ENCODE results near the gene NME8. TPM values are rescaled to one million over a fixed set of nuclear protein-coding genes. Genes with fewer than 3 reads are reported as not detected.

The NME8 gene
- total RNA-seq, 1 donor from 2014 or later, result not detected

DNA sequence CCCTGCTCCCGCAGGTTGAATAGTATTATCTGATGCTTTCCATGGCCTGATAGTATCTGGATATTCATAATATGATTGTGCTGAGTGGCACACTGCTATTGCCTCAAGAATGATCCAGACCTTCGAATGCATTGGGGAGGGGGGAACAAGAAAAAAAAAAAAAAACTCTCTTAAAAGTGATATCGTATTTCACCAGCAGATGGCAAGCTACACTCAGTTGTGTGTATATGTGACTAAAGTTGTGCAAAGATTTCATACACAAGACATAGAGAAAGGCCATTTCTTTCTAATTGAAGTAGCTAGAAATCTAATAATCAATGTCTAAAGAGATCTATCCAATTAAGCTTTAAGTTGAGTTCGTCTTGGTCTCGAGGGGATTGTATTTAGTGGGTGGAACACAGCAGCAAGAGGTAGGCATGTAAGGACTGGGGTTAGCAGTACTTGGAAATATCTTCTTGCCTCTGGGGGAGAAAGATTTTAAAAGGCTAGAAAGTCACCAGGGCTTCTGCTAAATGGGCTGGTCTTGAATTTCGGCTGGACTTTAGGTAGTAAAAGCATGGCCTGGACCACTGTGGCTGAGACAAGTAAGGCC is 52.9 kb downstream of the NME8 start:
- DNase-seq (ENCODE audit: low read depth), result peak; percentile 71

DNA sequence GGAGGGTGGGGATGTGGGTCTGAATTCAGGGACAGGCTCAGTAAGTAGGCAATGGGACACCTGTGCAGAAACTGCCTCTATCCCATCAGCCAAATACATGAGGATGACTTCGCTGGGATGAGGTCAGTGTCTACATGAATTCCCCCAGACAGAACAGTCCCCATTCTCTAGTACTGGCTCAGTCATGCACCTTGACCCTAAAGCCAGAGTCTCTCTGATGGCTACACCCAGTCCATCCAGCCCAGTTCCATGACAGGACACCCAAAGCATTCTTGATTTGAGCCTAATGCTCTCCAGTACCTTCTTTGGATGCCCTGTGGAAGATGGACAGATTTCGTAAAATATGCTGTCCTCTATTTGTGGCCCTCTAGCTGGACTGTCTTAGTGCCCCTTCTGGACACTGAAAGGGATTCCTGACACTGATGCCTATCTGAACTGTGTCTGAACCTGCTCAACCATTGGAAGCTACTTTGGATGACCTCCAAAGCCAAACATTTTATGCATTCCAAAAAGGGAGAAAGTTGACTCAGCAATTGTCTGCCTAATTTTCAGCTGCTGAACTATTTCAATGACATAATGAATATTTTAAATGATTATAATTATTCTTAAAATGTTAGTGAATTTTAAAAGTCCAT is 53.6 kb downstream of the NME8 start:
- peak; percentile 91 for DNase-seq (ENCODE audit: low read depth)

GRCh38 chr7:37908221-37908788 is 59.9 kb downstream of the NME8 start:
- peak; percentile 52 for DNase-seq (ENCODE audit: low read depth)

GRCh38 chr7:37912756-37913155 is 64.4 kb downstream of the NME8 start:
- peak; percentile 67 for DNase-seq (ENCODE audit: low read depth)

GRCh38 chr7:37915438-37915837 is 67.0 kb downstream of the NME8 start:
- no peak for DNase-seq (ENCODE audit: low read depth)

DNA sequence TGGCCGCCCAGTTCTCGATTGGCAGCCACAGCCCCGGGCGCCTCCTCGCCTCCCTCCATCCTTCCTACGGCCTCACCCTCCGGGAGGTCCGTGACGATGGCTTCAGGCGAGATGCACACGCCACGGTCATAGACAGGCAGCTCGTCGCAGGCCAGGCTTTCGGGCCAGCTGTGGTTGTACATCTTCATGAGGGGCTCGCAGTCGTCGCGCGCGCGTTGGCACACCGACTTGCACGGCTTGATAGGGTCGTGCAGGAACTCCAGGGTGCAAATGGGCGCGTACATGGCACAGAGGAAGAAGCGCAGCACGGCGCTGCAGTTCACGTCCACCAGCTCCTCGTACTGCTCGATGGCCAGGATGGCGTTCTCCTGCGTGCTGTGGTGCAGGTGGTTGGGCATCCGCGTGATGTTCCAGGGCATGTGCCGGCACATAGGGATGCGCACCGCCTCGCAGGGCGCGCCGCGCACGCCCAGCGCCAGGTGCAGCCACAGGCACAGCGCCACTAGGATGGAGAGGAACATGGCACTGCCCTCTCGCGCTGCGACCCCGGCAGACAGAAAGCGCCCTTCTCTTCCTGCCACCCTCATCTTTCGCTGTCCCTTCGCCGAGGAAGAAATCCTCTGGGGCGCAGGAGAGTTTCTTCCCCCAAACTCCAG is 67.7 kb downstream of the NME8 start:
- DNase-seq (ENCODE audit: low read depth), result no peak

- peak; percentile 94 for DNase-seq (ENCODE audit: low read depth)
Observed at GRCh38 chr7:37916673-37917660, 68.6 kb downstream of the NME8 start, which contains the start of gene SFRP4. TSS of gene SFRP4 (minus strand) at chr7:37916817. CDS start at chr7:37916537, 280 bp downstream.

DNA sequence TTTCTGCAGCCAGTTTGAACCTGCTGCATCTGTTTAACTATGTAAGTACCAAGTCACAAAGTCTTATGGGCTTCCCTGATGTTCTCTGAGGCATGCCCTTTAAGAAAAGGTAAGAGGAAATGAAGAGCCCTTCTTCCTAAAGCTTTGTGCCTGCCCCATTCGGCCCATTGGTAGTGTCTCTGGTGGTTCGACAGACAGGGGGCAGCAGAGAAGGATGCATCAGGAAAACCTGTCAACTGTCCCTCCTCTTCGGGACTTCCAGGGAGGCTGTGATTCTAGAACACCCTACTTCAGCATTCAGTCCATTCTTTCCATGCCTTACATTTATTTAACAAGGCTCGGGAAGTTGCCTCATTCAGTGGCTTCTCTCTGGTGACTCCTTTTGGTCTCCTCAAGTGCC is 70.1 kb downstream of the NME8 start:
- no peak for DNase-seq (ENCODE audit: low read depth)

DNA sequence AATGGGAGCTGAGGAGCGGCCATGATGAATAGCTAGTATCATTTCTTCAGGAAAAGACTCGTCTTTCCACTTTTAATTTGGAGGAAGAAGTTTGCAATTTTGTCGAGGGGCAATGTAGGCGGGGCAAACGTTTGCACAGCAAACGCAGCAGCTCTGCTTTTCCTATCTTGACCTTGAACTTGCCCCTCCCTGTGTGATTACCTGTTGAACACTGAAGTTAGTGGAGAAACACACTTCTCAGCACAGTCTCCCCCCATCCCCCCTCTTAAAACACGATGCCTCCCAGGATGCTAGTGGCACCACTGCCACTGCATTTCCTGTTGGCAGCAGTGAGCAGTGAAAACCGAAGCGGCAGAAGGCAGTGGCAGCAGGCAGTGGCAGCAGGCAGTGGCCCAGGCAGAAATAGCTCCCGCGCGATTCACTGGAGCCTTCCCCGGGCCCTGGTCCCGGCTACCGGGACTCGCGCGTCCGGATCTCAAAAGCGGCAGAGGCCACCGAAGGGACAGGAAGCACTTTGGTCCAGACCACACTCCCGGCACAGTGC is 72.0 kb downstream of the NME8 start, which contains the start of gene EPDR1:
TSS of gene EPDR1 (plus strand) at position 336 of the 544 bp plus-strand sequence. CDS start 300 bp downstream, outside the sequence.
- peak; percentile 94 for DNase-seq (ENCODE audit: low read depth)

DNA sequence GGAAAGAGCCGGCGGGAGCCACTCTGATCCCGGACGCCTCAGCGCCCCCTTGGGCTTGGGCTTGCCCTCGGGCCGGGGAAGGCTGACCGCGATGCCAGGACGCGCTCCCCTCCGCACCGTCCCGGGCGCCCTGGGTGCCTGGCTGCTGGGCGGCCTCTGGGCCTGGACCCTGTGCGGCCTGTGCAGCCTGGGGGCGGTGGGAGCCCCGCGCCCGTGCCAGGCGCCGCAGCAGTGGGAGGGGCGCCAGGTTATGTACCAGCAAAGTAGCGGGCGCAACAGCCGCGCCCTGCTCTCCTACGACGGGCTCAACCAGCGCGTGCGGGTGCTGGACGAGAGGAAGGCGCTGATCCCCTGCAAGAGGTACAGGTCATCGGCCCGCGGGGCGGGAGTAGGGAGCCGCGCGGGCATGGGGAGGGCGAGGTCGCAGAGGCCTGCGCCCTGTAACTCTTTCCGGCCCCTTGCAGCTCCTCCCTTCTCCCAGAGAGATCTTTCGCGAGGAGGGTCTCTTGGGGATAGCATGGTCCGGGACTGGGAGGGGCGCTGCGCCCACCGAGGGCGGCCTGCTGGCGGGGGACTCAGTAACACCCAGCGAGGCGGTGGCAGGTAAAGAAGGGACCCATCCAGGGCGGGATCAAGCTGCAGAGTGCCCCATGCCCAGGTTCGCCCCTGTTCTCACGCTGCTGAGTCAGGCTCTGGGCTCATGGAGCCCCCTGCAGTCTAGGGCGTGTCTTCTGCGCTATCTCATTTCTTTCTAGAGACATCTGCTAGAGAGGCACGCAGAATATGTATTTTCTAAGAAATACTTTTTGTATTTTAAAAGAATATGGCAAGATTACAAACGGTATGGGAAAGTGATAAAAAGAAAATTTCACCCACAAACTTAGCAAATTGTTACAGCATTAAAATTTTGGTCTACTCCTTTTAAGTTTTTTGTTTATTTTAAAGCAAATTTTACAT is 72.7 kb downstream of the NME8 start:
- peak; percentile 87 for DNase-seq (ENCODE audit: low read depth)

- peak; percentile 80 for DNase-seq (ENCODE audit: low read depth)
Observed at GRCh38 chr7:37921876-37922275, 73.5 kb downstream of the NME8 start.

- no peak for DNase-seq (ENCODE audit: low read depth)
Observed at GRCh38 chr7:37923996-37924395, 75.6 kb downstream of the NME8 start.

GRCh38 chr7:37924491-37925041 is 76.2 kb downstream of the NME8 start:
- DNase-seq (ENCODE audit: low read depth), result no peak

DNA sequence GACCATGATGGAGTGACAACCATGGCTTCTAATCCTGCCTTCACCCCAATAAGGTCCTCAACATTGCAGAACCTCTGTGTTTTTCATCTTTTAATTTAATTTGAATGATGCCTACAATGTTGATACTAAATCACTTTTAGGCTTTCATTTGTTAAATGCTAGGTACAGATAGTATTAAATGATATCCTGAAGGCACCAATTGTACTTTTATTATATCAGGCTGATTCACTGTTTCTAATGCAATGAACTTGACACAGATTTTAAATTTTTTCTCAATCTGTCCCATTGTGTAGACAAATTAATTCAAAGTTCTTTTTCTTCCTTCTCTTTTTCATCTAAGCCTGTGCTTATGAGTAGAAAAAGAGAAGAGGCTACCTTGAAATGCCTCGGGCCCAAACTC is 77.2 kb downstream of the NME8 start:
- no peak for DNase-seq (ENCODE audit: low read depth)

GRCh38 chr7:37927773-37928444 is 79.5 kb downstream of the NME8 start:
- DNase-seq (ENCODE audit: low read depth), result peak; percentile 30

- DNase-seq (ENCODE audit: low read depth), result no peak
Observed at GRCh38 chr7:37928878-37929277, 80.5 kb downstream of the NME8 start.

DNA sequence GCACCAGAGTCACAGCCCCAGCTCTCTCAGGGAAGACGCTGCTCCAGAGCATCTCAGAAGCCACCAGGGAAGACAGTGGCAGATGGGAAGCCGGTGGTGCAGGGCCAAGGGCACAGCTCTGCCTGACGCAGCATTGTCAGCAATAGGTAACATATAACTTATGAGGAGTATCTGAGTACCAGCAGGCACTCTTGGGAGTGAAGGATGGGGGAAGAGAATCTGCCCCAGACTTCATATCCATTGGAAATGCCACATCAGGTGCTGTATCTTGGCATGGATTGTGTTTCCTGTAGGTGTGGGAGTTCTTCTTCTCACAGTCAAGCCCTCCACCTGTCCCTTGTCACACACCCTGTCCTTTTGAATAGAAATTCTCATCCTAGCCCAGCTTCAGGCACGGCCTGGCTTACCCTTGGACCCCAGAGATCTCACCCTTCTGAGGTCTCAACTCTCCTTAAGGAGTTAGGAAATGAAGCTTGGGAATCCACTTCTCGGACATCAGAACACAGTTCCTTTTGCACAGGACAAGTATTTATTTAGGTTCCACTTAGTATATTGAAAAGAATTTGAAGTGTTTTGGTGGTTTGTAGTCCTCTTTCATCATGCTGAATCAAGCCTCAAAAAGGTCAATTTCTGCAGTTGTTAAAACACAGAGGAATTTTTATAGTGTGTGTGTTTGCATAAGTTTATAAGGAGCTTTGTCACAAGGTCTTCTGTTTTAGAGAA is 82.0 kb downstream of the NME8 start:
- peak; percentile 54 for DNase-seq (ENCODE audit: low read depth)

DNA sequence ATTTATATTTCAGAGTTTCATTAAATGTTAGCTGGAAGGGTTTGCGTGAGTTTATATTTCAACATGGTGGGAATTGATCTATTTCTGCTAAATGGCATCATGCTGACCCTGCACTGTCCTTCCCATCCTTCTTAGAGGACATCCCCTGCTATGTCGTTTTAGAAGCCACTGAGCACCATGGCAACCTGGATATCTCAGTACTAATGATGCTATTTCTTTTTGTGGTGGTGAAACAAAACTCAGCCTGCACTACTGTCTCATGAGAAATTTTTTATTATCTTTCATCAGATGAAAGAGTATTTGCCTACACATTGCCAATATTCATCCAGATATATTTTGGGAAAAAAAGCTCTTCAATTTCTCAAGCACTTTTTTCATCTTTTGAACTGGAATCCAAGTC is 84.1 kb downstream of the NME8 start:
- DNase-seq (ENCODE audit: low read depth), result no peak

All from myocyte (in vitro differentiated cells).